IMR-90 (cell line): ENCODE results near the gene GNAO1.

Experiments
- CTCF ChIP-seq: conservative IDR thresholded peaks from 2 replicates; pipeline ENCODE4 v1.5.1; 2012; ENCODE audit warnings: mild to moderate bottlenecking, low read depth, low read length, improper control_type of control experiment
- MAZ ChIP-seq: IDR thresholded peaks from 2 replicates; pipeline ENCODE4 v1.6.1; 2012; ENCODE audit warnings: low read depth, mild to moderate bottlenecking, low read length, improper control_type of control experiment, moderate library complexity, borderline replicate concordance
- POLR2A ChIP-seq: IDR thresholded peaks from 2 replicates; pipeline ENCODE4 v1.6.1; 2012; ENCODE audit warnings: mild to moderate bottlenecking, low read depth, low read length
- RCOR1 ChIP-seq: IDR thresholded peaks from 2 replicates; pipeline ENCODE4 v1.6.1; 2012; ENCODE audit warnings: mild to moderate bottlenecking, low read length, improper control_type of control experiment; ENCODE audit not compliant: insufficient replicate concordance

DNA sequence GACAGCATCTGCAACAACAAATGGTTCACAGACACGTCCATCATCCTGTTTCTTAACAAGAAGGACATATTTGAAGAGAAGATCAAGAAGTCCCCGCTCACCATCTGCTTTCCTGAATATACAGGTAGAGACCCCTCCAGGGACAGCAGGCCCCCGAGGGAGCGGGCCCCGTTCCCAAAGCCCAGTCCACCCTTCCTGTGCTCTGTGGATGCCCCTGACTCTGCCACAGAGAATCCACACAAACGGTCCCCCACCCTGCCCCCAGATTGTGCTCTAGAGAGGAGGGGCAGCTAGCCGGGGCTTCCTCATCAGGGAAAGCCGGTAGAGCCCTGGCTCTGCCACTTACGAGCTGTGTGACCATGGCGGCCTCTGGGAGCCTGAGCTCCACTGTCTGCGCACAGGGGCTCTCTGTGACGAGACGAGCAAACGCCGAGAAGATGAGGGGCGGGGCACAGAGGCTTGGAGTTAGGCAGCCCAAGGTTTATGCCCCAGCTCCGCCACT lies 149.6 kb downstream of the GNAO1 start:
- TF ChIP-seq POLR2A, result no peak
- no peak for TF ChIP-seq CTCF
- TF ChIP-seq RCOR1, result no peak
- no peak for TF ChIP-seq MAZ
